A549 (cell line): Measurements from ENCODE around the gene OCSTAMP.

Experiments used
- CTCF ChIP-seq: fragments of >200 bp; sonication (Bioruptor Twin); formaldehyde crosslinking; IDR thresholded peaks from 3 replicates; pipeline ENCODE4 v1.5.1; 2016
- EHF ChIP-seq: fragments of 250-450 bp; sonication (Bioruptor Pico); IDR thresholded peaks from 2 replicates; pipeline ENCODE4 v1.5.0; 2020; ENCODE audit warnings: mild to moderate bottlenecking
- KDM1A ChIP-seq: fragments of 200-600 bp; sonication (generic); IDR thresholded peaks from 2 replicates; pipeline ENCODE4 v1.6.1; 2016; ENCODE audit warnings: low read depth, mild to moderate bottlenecking
- NPAS2 ChIP-seq: fragments of 250-450 bp; sonication (Bioruptor Pico); IDR thresholded peaks from 2 replicates; pipeline ENCODE4 v1.8.0; 2022; ENCODE audit warnings: mild to moderate bottlenecking, moderate library complexity, borderline replicate concordance
- NR3C1 ChIP-seq: fragments of >200 bp; sonication (Bioruptor Twin); formaldehyde crosslinking; IDR thresholded peaks from 3 replicates; pipeline ENCODE4 v1.6.1; 2017
- POLR2A ChIP-seq: IDR thresholded peaks from 2 replicates; pipeline ENCODE4 v1.6.1; 2012; ENCODE audit warnings: mild to moderate bottlenecking, low read length
- REST ChIP-seq: fragments of 200-600 bp; sonication (generic); IDR thresholded peaks from 2 replicates; pipeline ENCODE4 v1.6.1; 2016; ENCODE audit warnings: antibody characterized with exemption, mild to moderate bottlenecking, moderate library complexity
- USF2 ChIP-seq: fragments of 450-650 bp; IDR thresholded peaks from 2 replicates; pipeline ENCODE4 v1.6.1; 2014; ENCODE audit warnings: antibody characterized with exemption

DNA sequence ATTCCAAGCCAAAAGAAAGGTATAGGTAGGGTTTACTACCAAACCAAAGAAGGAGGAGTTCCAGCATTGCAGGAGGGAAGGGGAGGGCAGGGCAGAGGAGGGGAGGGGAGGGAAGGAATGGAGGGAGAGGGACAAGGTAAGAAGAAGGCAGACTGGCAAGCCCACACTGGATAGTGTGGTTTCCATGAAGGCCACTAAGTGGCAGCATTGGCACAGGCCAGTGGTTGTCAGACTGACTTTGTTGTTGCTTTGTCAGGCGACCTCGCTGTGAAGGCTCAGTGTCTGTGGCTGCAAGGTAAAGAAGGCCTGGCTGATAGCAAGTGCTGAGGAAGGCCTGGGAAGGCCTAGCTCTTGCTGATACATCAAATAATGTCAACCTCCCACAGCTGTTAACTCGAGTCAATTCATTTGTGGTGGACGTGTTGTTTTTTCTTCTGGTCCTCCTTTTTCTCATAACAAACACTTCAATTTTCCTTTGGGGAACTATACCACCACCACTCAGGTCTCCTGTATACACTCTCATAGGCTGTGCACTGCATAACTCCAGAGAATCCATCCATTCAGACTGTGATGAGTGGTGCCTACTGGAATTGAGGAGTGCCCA, 29.4 kb downstream of the OCSTAMP start:
- no peak for TF ChIP-seq REST
- TF ChIP-seq KDM1A: no peak
- no peak for TF ChIP-seq NPAS2 (CRISPR knock-in tag)
- TF ChIP-seq EHF (CRISPR knock-in tag): no peak
- peak; percentile 52 for TF ChIP-seq CTCF
- TF ChIP-seq POLR2A: no peak
- TF ChIP-seq NR3C1: no peak
- TF ChIP-seq USF2: no peak
